ENCODE measurements around the gene CLN3. TPM values are rescaled to one million over a fixed set of nuclear protein-coding genes. Genes with fewer than 3 reads are reported as not detected.

Gene CLN3
- 10.5 and 11.0 TPM in 2 replicates for total RNA-seq

GRCh38 chr16:28491970-28492474 lies at the start of gene CLN3:
TSS of gene CLN3 (minus strand) at chr16:28492074. CDS start at chr16:28491759, 315 bp downstream.

GRCh38 chr16:28538733-28539596 lies 47.1 kb upstream of the CLN3 start, which contains the start of gene NUPR1:
TSS of gene NUPR1 (minus strand) at chr16:28538974. CDS start at chr16:28538907, 67 bp downstream.

GRCh38 chr16:28494121-28494851 lies 2.4 kb upstream of the CLN3 start, which contains the start of gene APOBR:
TSS of gene APOBR (plus strand) at chr16:28494643. CDS start at chr16:28494682, 39 bp downstream.

Other genes with a start within 250 kb of the CLN3 start
- gene SBK1, start 199.5 kb downstream of the CLN3 start, total RNA-seq: 0.09 TPM in 2 replicates
- gene NPIPB6, start 128.6 kb downstream of the CLN3 start, total RNA-seq: 0.38 TPM in 1 of 2 replicates, not detected in the other
- gene EIF3CL, start 88.2 kb downstream of the CLN3 start, total RNA-seq: 138 and 146 TPM in 2 replicates
- gene NPIPB7, start 19.7 kb downstream of the CLN3 start, total RNA-seq: not detected in 2 replicates
- not detected in 2 replicates for gene APOBR, start 2.6 kb upstream of the CLN3 start, total RNA-seq
- not detected in 2 replicates for gene IL27, start 14.8 kb upstream of the CLN3 start, total RNA-seq
- gene NUPR1, start 46.9 kb upstream of the CLN3 start, total RNA-seq: under 0.01 and 1.6 TPM in 2 replicates
- gene SGF29, start 61.8 kb upstream of the CLN3 start, total RNA-seq: 7.6 and 9.2 TPM in 2 replicates
- 0.19 TPM in 1 of 2 replicates, not detected in the other for gene SULT1A2, start 105.0 kb upstream of the CLN3 start, total RNA-seq
- gene SULT1A1, start 118.0 kb upstream of the CLN3 start, total RNA-seq: 4.5 and 7.4 TPM in 2 replicates
- gene NPIPB8, start 146.0 kb upstream of the CLN3 start, total RNA-seq: 0.36 TPM in 1 of 2 replicates, not detected in the other
- gene EIF3C, start 219.4 kb upstream of the CLN3 start, total RNA-seq: 326 and 411 TPM in 2 replicates

All from endothelial cell of coronary artery (primary cell).